Psoas muscle (tissue), 8 donors: ENCODE measurements around the gene SH3RF2. TPM values are rescaled to one million over a fixed set of nuclear protein-coding genes. Genes with fewer than 3 reads are reported as not detected.

Experiments used
- ATAC-seq, 4 donors: fragments of 200-7000 bp; cut with Tn5 transposase; one replicate each; pipeline ENCODE4 v1.9.1; 2020; ENCODE audit warnings: moderate library complexity in 3 of 4, mild to moderate bottlenecking in 2 of 4
- DNase-seq, 2 donors: peaks; one replicate each; pipeline ENCODE4 v3.0.0-alpha.2; 2020
- H3K27ac ChIP-seq: fragments of 200-600 bp; one replicate; pipeline ENCODE4 v1.8.0; 2022
- H3K27me3 ChIP-seq, 3 donors: fragments of 200-600 bp in 1 of 3; one replicate each; pipeline versions ENCODE4 v1.6.1 to v1.8.0; 2013 to 2022; ENCODE audit warnings: low read length in 2 of 3, mild to moderate bottlenecking in 2 of 3, moderate library complexity in 1 of 3; ENCODE audit not compliant: insufficient read depth in 3 of 3
- H3K36me3 ChIP-seq, 2 donors: fragments of 200-600 bp in 1 of 2; one replicate each; pipeline versions ENCODE4 v1.6.1 to v1.8.0; 2013 to 2022; ENCODE audit warnings: low read depth in 1 of 2, mild to moderate bottlenecking in 1 of 2, moderate library complexity in 1 of 2; ENCODE audit not compliant: insufficient read depth in 1 of 2
- H3K4me1 ChIP-seq: fragments of 200-600 bp; one replicate; pipeline ENCODE4 v1.8.0; 2022
- H3K4me3 ChIP-seq: fragments of 200-600 bp; one replicate; pipeline ENCODE4 v1.8.0; 2022; ENCODE audit warnings: mild to moderate bottlenecking
- H3K9me3 ChIP-seq: fragments of 200-600 bp; one replicate; pipeline ENCODE4 v1.8.0; 2022
- CTCF ChIP-seq: fragments of 200-600 bp; IDR thresholded peaks from one replicate; pipeline ENCODE4 v1.8.0; 2022; ENCODE audit warnings: antibody characterized with exemption
- WGBS, 3 donors: extraction: QIAGEN DNeasy Blood & Tissue Kit; methylation state at CpG; one replicate each; pipeline versions ENCODE4 v1.1.6 to v1.1.7; 2013; 5-methylcytosine and 5-hydroxymethylcytosine counted together
- intact Hi-C, 2 donors: fragments of 100-400 bp; cut with DNase I; formaldehyde crosslinking; loops; one replicate each; pipeline versions ENCODE4 v1.11.0 to v1.14.2; 2022
- polyA plus RNA-seq, 3 donors: library from polyadenylated mRNA; stranded (reverse); fragments of 200-250 nt; gene quantifications; one replicate each; pipeline ENCODE4 v1.2.3, GENCODE V29; 2013
- total RNA-seq, 4 donors: library from RNA; stranded (reverse); fragmentation: NEBNext Ultra II Directional in 2 of 4; extraction: Animal tissue kit (Norgen Biotek cat#: 25700) in 2 of 4; gene quantifications; one replicate each; pipeline versions ENCODE4 v1.2.1 to v1.2.4, GENCODE V29; 2021 to 2023
- donor health status: healthy with polysubstance abuse.
- donor health status: DM: no; HTN: no; CAD: no; lungs with moderate emphysema.
- donor health status: Bipolar disorder and iron deficiency.
- donor health status: healthy.
- donor health status: DM: yes; HTN: yes; CAD: no.
- donor health status: DM: no; HTN: no; CAD: no.
- donor health status: DM: no; HTN: no; CAD: no.
- donor health status: DM: yes; HTN: yes; CAD: no.

The SH3RF2 gene
- total and polyA plus RNA-seq, 7 donors: 1.1 to 64.1 (median 24.3) TPM

GRCh38 chr5:146079695-146080373, 143.5 kb downstream of the SH3RF2 start:
- DNase-seq (no peak), ATAC-seq (peak; percentile 77 to 91 (median 85))
- Histone ChIP-seq H3K4me1 (no peaks in the 10 kb centered on the region), H3K9me3 (no peaks in the 10 kb centered on the region), H3K27me3 (peaks cover 0 to 5% (median 0%) of the 10 kb centered on the region in 3 donors), H3K27ac (no peak overlapping the region), H3K4me3 (no peak overlapping the region), H3K36me3 (no peaks in the 10 kb centered on the region)
- WGBS, 3 donors: 64 to 76% (median 66%) methylated on average over 7 of the region's 7 CpGs
- intact Hi-C loops: no loop called here
- no peak for TF ChIP-seq CTCF

- no peak for DNase-seq
- Histone ChIP-seq H3K36me3 (no peaks in the 10 kb centered on the region), H3K4me3 (no peak overlapping the region), H3K9me3 (no peaks in the 10 kb centered on the region), H3K27me3 (peaks cover 0 to 5% (median 0%) of the 10 kb centered on the region in 3 donors), H3K27ac (no peak overlapping the region), H3K4me1 (no peaks in the 10 kb centered on the region)
- 13 to 24% (median 23%) methylated on average over 6 of the region's 6 CpGs for WGBS, 3 donors
- no peak for TF ChIP-seq CTCF
- intact Hi-C loops: no loop called here
- ATAC-seq: no peak
These were observed 145.2 kb downstream of the SH3RF2 start for GRCh38 chr5:146081556-146081955.

GRCh38 chr5:146082798-146083197, 146.4 kb downstream of the SH3RF2 start:
- no peak for TF ChIP-seq CTCF
- no peak for ATAC-seq
- Histone ChIP-seq H3K36me3 (no peaks in the 10 kb centered on the region), H3K9me3 (no peaks in the 10 kb centered on the region), H3K27me3 (peaks cover 0 to 4% (median 0%) of the 10 kb centered on the region in 3 donors), H3K27ac (no peak overlapping the region), H3K4me1 (no peaks in the 10 kb centered on the region), H3K4me3 (no peak overlapping the region)
- intact Hi-C loops: no loop called here
- WGBS, 3 donors: 88 to 96% (median 92%) methylated on average over 3 of the region's 3 CpGs
- no peak for DNase-seq

GRCh38 chr5:146084376-146084775, 148.0 kb downstream of the SH3RF2 start:
- WGBS, 3 donors: 83 to 89% (median 86%) methylated on average over 4 of the region's 4 CpGs
- ATAC-seq: no peak
- intact Hi-C loops: no loop called here
- Histone ChIP-seq H3K27me3 (no peaks in the 10 kb centered on the region), H3K4me1 (no peaks in the 10 kb centered on the region), H3K9me3 (no peaks in the 10 kb centered on the region), H3K36me3 (no peaks in the 10 kb centered on the region), H3K4me3 (no peak overlapping the region), H3K27ac (no peak overlapping the region)
- TF ChIP-seq CTCF: no peak
- DNase-seq: no peak

GRCh38 chr5:146088098-146088497, 151.7 kb downstream of the SH3RF2 start:
- H3K27me3 ChIP-seq: no peaks in the 10 kb centered on the region
- 29 to 60% (median 43%) methylated on average over 3 of the region's 3 CpGs for WGBS, 3 donors
- ATAC-seq: peak in 1 of 4 donors; percentile 56

More at GRCh38 chr5:146088098-146088497, 151.7 kb downstream of the SH3RF2 start:
- TF ChIP-seq CTCF: no peak
- intact Hi-C loops: no loop called here
- Histone ChIP-seq H3K36me3 (no peaks in the 10 kb centered on the region), H3K4me3 (no peak overlapping the region), H3K9me3 (no peaks in the 10 kb centered on the region), H3K27ac (no peak overlapping the region), H3K4me1 (no peaks in the 10 kb centered on the region)
- DNase-seq: no peak
